ENCODE results near the gene MAP3K5.
"Not testable (repeated sequence)": the region's sequence is repeated elsewhere in the genome, so short reads cannot be mapped to it uniquely, and the experiment has no call there.

The MAP3K5 gene

DNA sequence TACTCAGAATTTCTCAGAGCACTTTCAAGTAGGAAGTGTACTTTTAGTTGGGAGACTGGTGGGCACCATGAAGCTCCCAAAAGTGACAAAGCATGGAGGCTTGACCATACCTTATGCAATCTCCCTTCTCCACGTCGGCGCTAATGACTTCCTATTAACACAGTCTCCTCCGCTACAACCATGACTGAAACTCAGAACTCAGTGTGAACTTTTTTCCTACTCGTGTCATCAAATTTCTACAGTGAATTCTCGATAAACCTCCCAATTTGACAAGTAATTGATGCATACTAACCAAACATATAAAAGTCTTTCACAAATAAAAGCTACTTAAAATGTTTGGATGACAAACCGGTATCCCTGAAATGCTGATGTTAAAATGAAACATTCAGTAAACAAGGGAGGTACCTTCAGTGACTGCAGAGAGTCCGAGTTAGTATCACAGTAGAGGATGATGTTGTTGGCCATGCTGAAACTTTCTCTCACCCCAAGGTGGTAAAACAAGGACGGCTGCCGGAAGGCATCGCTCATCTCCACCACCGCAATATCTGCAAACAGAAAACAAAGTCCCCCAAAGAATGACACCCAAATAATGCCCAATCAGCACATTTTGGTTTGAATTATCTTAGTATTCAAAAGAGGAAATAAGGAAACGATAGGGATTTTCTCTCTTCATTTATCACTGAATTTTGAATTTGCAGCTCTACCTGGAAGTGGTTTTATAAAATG lies 72.1 kb downstream of the MAP3K5 start:
- peak; percentile 25 for DNase-seq (ENCODE audit: low spot score)
- in situ Hi-C loops (cut with MboI; ENCODE audit: low pct_unique_long_range_greater_than_20kb, low sequenced_read_pairs, unreplicated experiment), result no loop called here
- TF ChIP-seq CTCF (IDR thresholded peaks at IDR 0.05; ENCODE audit: extremely low read depth, insufficient read depth, missing control alignments), result no peak

- DNase-seq (ENCODE audit: low spot score), result peak; percentile 8
- TF ChIP-seq CTCF (IDR thresholded peaks at IDR 0.05; ENCODE audit: extremely low read depth, insufficient read depth, missing control alignments), result no peak
- in situ Hi-C loops (cut with MboI; ENCODE audit: low pct_unique_long_range_greater_than_20kb, low sequenced_read_pairs, unreplicated experiment), result no loop called here
Observed at GRCh38 chr6:136719280-136720044, 72.8 kb downstream of the MAP3K5 start.

- DNase-seq (ENCODE audit: low spot score), result no peak
- TF ChIP-seq CTCF (IDR thresholded peaks at IDR 0.05; ENCODE audit: extremely low read depth, insufficient read depth, missing control alignments), result no peak
- in situ Hi-C loops (cut with MboI; ENCODE audit: low pct_unique_long_range_greater_than_20kb, low sequenced_read_pairs, unreplicated experiment), result no loop called here
Observed at GRCh38 chr6:136718476-136718875, 73.8 kb downstream of the MAP3K5 start.

GRCh38 chr6:136717716-136717990 lies 74.6 kb downstream of the MAP3K5 start:
- TF ChIP-seq CTCF (IDR thresholded peaks at IDR 0.05; ENCODE audit: extremely low read depth, insufficient read depth, missing control alignments), result no peak
- DNase-seq (ENCODE audit: low spot score), result no peak
- in situ Hi-C loops (cut with MboI; ENCODE audit: low pct_unique_long_range_greater_than_20kb, low sequenced_read_pairs, unreplicated experiment), result no loop called here

DNA sequence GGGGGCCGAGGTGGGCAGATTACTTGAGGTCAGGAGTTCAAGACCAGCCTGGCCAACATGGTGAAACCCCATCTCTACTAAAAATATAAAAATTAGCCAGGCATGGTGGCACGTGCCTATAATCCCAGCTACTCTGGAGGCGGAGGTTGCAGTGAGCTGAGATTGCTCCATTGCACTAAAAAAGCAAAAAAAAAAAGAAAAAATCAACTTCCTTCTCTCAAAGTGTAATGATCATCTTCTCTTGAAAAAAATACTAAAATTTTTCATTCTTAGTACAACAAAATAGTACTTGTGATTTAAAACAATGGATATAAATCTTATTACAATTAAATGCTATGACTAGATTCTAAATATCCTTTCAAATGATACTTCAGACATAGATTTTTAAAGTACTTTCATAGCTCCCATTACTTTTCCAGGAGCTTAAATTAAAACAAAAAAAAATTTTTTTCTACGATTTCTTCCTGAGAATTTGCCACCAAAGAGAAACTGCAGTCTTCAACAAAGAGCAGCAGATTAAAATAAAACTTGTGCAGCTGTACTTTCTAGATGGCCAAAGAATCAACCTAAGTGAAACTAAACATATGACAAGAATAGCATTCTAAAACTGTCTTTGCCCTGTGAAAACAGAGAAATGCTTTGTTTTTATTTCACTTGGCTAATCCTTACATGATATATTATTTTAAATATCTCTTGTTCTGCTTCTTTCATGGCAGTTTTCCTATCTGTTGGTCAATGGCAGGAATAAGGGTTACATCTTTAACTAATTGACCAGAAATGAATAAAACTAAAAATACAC lies 75.2 kb downstream of the MAP3K5 start:
- DNase-seq (ENCODE audit: low spot score), result peak; percentile 30

DNA sequence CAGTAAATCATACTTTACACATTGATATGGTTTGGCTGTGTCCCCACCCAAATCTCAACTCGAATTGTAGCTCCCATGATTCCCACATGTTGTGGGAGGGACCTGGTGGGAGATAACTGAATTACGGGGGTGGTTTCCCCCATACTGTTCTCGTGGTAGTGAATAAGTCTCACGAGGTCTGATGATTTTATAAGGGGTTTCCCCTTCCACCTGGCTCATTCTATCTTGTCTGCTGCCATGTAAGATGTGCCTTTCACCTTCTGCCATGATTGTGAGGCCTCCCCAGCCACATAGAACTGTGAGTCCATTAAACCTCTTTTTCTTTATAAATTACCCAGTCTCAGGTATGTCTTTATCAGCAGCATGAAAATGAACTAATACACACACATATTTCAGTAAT lies 79.6 kb downstream of the MAP3K5 start:
- in situ Hi-C loops (cut with MboI; ENCODE audit: low pct_unique_long_range_greater_than_20kb, low sequenced_read_pairs, unreplicated experiment); DNase-seq (ENCODE audit: low spot score): not testable (repeated sequence)

More for the DNA sequence above, 75.2 kb downstream of the MAP3K5 start:
- TF ChIP-seq CTCF (IDR thresholded peaks at IDR 0.05; ENCODE audit: extremely low read depth, insufficient read depth, missing control alignments), result no peak
- in situ Hi-C loops (cut with MboI; ENCODE audit: low pct_unique_long_range_greater_than_20kb, low sequenced_read_pairs, unreplicated experiment), result no loop called here

DNA sequence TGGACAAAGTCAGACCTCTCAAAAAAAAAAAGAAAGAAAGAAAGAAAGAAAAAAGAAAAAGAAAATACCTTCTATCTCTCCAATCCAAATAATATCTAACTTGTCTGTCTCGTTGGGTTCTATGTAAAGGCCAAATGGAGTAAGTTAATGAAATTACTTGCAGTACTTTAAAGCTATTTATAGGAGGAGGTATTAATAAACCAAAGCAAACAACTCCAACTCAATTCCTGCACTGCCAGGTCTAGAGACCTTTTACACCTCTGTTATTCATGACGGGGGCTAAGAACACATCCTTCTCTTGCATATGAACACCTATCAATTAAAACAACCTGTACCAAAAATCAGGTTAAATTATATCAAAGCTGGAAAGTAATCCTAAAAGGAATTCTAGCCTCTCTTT lies 80.6 kb downstream of the MAP3K5 start:
- DNase-seq (ENCODE audit: low spot score), result no peak

More for the DNA sequence above, 80.6 kb downstream of the MAP3K5 start:
- no peak for TF ChIP-seq CTCF (IDR thresholded peaks at IDR 0.05; ENCODE audit: extremely low read depth, insufficient read depth, missing control alignments)
- in situ Hi-C loops (cut with MboI; ENCODE audit: low pct_unique_long_range_greater_than_20kb, low sequenced_read_pairs, unreplicated experiment), result no loop called here
